Measurements from ENCODE around the gene EDC4.
A peak's percentile ranks its signal among the peaks of the same experiment; 100 is the strongest.
"Not testable (repeated sequence)": the region's sequence is repeated elsewhere in the genome, so short reads cannot be mapped to it uniquely, and the experiment has no call there.

Gene EDC4

GRCh38 chr16:67872631-67873434 lies at the start of gene EDC4:
Gene EDC4 (plus strand): TSS chr16:67873052. CDS start chr16:67873262, 210 bp downstream.
- DNase-seq = peak; percentile 97

- no peak for DNase-seq
Observed at GRCh38 chr16:67825119-67825518, 47.7 kb upstream of the EDC4 start.

GRCh38 chr16:67825906-67826305 lies 46.9 kb upstream of the EDC4 start:
- DNase-seq = no peak

GRCh38 chr16:67828651-67829050 lies 44.2 kb upstream of the EDC4 start:
- no peak for DNase-seq

- no peak for DNase-seq
Observed at GRCh38 chr16:67833030-67833414, 39.8 kb upstream of the EDC4 start.

GRCh38 chr16:67833415-67834241 lies 39.2 kb upstream of the EDC4 start:
- DNase-seq = peak; percentile 96

GRCh38 chr16:67834242-67834614 lies 38.6 kb upstream of the EDC4 start:
- no peak for DNase-seq

- not testable (repeated sequence) for DNase-seq
Observed at GRCh38 chr16:67837190-67837589, 35.7 kb upstream of the EDC4 start.

- DNase-seq = no peak
Observed at GRCh38 chr16:67837811-67838210, 35.0 kb upstream of the EDC4 start.

GRCh38 chr16:67841198-67841815 lies 31.5 kb upstream of the EDC4 start:
- DNase-seq = no peak

- peak; percentile 95 for DNase-seq
Observed at GRCh38 chr16:67841816-67842508, 30.9 kb upstream of the EDC4 start, which contains the start of gene THAP11. Gene THAP11 (plus strand): TSS chr16:67842320. CDS start chr16:67842555, 235 bp downstream.

GRCh38 chr16:67842509-67843342 lies 30.1 kb upstream of the EDC4 start:
- DNase-seq = peak; percentile 82

GRCh38 chr16:67843343-67843765 lies 29.5 kb upstream of the EDC4 start:
- no peak for DNase-seq

- no peak for DNase-seq
Observed at GRCh38 chr16:67844497-67844896, 28.4 kb upstream of the EDC4 start.

GRCh38 chr16:67845291-67846062 lies 27.4 kb upstream of the EDC4 start:
- no peak for DNase-seq

GRCh38 chr16:67846063-67846319 lies 26.9 kb upstream of the EDC4 start:
- DNase-seq = no peak

- DNase-seq = peak; percentile 97
Observed at GRCh38 chr16:67846320-67847063, 26.4 kb upstream of the EDC4 start, which contains the start of gene NUTF2. Gene NUTF2 (plus strand): TSS chr16:67846933. CDS start chr16:67865131, 18,198 bp downstream.

- peak; percentile 63 for DNase-seq
Observed at GRCh38 chr16:67847064-67847861, 25.6 kb upstream of the EDC4 start, which contains the start of gene CENPT. Gene CENPT (minus strand): TSS chr16:67847693. CDS start chr16:67833859, 13,834 bp downstream.

GRCh38 chr16:67848118-67848517 lies 24.7 kb upstream of the EDC4 start:
- no peak for DNase-seq
